ENCODE results near the gene TLE3.

Gene TLE3

GRCh38 chr15:70145261-70145660 lies 47.5 kb upstream of the TLE3 start:
- H2AFZ ChIP-seq (ENCODE audit: low read depth, low read length, severe bottlenecking): no peak overlapping the region
- no peaks in the 10 kb centered on the region for H3K9me2 ChIP-seq (replicated peaks; ENCODE audit: insufficient read depth, low read length)
- no peak overlapping the region for H3K4me3 ChIP-seq (ENCODE audit: insufficient read depth, low read length, poor library complexity, severe bottlenecking)

GRCh38 chr15:70142322-70143191 lies 44.8 kb upstream of the TLE3 start:
- no peaks in the 10 kb centered on the region for H3K79me2 ChIP-seq (ENCODE audit: insufficient read depth, low read length)
- TF ChIP-seq, protein P1, sequence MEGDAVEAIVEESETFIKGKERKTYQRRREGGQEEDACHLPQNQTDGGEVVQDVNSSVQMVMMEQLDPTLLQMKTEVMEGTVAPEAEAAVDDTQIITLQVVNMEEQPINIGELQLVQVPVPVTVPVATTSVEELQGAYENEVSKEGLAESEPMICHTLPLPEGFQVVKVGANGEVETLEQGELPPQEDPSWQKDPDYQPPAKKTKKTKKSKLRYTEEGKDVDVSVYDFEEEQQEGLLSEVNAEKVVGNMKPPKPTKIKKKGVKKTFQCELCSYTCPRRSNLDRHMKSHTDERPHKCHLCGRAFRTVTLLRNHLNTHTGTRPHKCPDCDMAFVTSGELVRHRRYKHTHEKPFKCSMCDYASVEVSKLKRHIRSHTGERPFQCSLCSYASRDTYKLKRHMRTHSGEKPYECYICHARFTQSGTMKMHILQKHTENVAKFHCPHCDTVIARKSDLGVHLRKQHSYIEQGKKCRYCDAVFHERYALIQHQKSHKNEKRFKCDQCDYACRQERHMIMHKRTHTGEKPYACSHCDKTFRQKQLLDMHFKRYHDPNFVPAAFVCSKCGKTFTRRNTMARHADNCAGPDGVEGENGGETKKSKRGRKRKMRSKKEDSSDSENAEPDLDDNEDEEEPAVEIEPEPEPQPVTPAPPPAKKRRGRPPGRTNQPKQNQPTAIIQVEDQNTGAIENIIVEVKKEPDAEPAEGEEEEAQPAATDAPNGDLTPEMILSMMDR (IDR thresholded peaks at IDR 0.05; ENCODE audit: insufficient read depth, low read length, poor library complexity, severe bottlenecking): no peak
- no peak for TF ChIP-seq EZH2phosphoT487 (conservative IDR thresholded peaks at IDR 0.05; ENCODE audit: low read length)
- H3K4me2 ChIP-seq (ENCODE audit: low read depth, low read length, poor library complexity, severe bottlenecking): no peak overlapping the region
- H3K27me3 ChIP-seq (ENCODE audit: low read length): no peaks in the 10 kb centered on the region
- no peaks in the 10 kb centered on the region for H3F3A ChIP-seq (ENCODE audit: insufficient read depth)
- H3K9me2 ChIP-seq (replicated peaks; ENCODE audit: insufficient read depth, low read length): no peaks in the 10 kb centered on the region
- H2AFZ ChIP-seq (ENCODE audit: low read depth, low read length, severe bottlenecking): no peak overlapping the region
- H3K9me3 ChIP-seq (ENCODE audit: insufficient read depth, low read length): no peaks in the 10 kb centered on the region
- H3K4me3 ChIP-seq (ENCODE audit: insufficient read depth, low read length, poor library complexity, severe bottlenecking): no peak overlapping the region
- no peaks in the 10 kb centered on the region for H4K20me1 ChIP-seq (ENCODE audit: low read depth, low read length)
- H3K36me3 ChIP-seq (ENCODE audit: low read length): no peaks in the 10 kb centered on the region
- no peak overlapping the region for H3K9ac ChIP-seq (ENCODE audit: low read length)
- no peak overlapping the region for H3K27ac ChIP-seq (ENCODE audit: low read depth, low read length)

More at GRCh38 chr15:70145261-70145660, 47.5 kb upstream of the TLE3 start:
- Histone ChIP-seq H3K27me3 (ENCODE audit: low read length) (no peaks in the 10 kb centered on the region), H3K27ac (ENCODE audit: low read depth, low read length) (no peak overlapping the region), H3F3A (ENCODE audit: insufficient read depth) (no peaks in the 10 kb centered on the region), H3K4me2 (ENCODE audit: low read depth, low read length, poor library complexity, severe bottlenecking) (no peak overlapping the region), H3K9ac (ENCODE audit: low read length) (no peak overlapping the region), H3K9me3 (ENCODE audit: insufficient read depth, low read length) (no peaks in the 10 kb centered on the region), H4K20me1 (ENCODE audit: low read depth, low read length) (no peaks in the 10 kb centered on the region), H3K79me2 (ENCODE audit: insufficient read depth, low read length) (no peaks in the 10 kb centered on the region), H3K36me3 (ENCODE audit: low read length) (no peaks in the 10 kb centered on the region)
- TF ChIP-seq, protein P1 (IDR thresholded peaks at IDR 0.05; ENCODE audit: insufficient read depth, low read length, poor library complexity, severe bottlenecking): no peak
- TF ChIP-seq EZH2phosphoT487 (conservative IDR thresholded peaks at IDR 0.05; ENCODE audit: low read length): no peak

DNA sequence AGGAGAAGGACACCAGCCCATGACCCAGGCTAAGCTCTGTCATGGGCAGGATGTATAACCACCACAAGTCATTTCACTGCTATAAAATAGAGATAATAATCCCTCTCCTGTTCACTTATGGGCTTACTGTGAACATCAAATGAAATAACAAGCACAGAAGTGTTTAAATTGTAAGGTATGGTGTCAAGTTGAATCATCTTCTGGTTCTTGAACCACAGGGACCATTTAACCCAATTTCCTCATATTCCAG lies 44.3 kb upstream of the TLE3 start:
- Histone ChIP-seq H3K4me3 (ENCODE audit: insufficient read depth, low read length, poor library complexity, severe bottlenecking) (no peak overlapping the region), H3K4me2 (ENCODE audit: low read depth, low read length, poor library complexity, severe bottlenecking) (no peak overlapping the region), H3K27ac (ENCODE audit: low read depth, low read length) (no peak overlapping the region), H3K27me3 (ENCODE audit: low read length) (no peaks in the 10 kb centered on the region), H3K36me3 (ENCODE audit: low read length) (no peaks in the 10 kb centered on the region), H3K9me2 (replicated peaks; ENCODE audit: insufficient read depth, low read length) (no peaks in the 10 kb centered on the region), H3K9ac (ENCODE audit: low read length) (no peak overlapping the region), H3K79me2 (ENCODE audit: insufficient read depth, low read length) (no peaks in the 10 kb centered on the region), H3F3A (ENCODE audit: insufficient read depth) (no peaks in the 10 kb centered on the region), H2AFZ (ENCODE audit: low read depth, low read length, severe bottlenecking) (no peak overlapping the region), H4K20me1 (ENCODE audit: low read depth, low read length) (no peaks in the 10 kb centered on the region), H3K9me3 (ENCODE audit: insufficient read depth, low read length) (no peaks in the 10 kb centered on the region)
- TF ChIP-seq, protein P1 (IDR thresholded peaks at IDR 0.05; ENCODE audit: insufficient read depth, low read length, poor library complexity, severe bottlenecking): no peak
- TF ChIP-seq EZH2phosphoT487 (conservative IDR thresholded peaks at IDR 0.05; ENCODE audit: low read length): no peak
